Endothelial cell of umbilical vein (primary cell): ENCODE data around the gene GRK4. TPM values are rescaled to one million over a fixed set of nuclear protein-coding genes. Genes with fewer than 3 reads are reported as not detected.

Source experiments
- BruUV-seq: library from RNA; stranded (reverse); fragments of 400-500 nt; replicated peaks from 2 replicates; lab custom pipeline; 2021; lab: Mats Ljungman, UMichigan
- CTCF ChIA-PET: fragments of 300-600, 350-600 bp; sonication (Branson Sonifier 250); formaldehyde crosslinking; loops from one replicate; lab custom pipeline; 2021; ENCODE audit warnings: antibody characterized with exemption, inconsistent platforms; lab: Charles Lee
- POLR2A ChIA-PET: fragments of 300-600, 350-600 bp; sonication (Branson Sonifier 250); formaldehyde crosslinking; loops from one replicate; lab custom pipeline; 2021; ENCODE audit warnings: antibody characterized with exemption, inconsistent platforms; lab: Charles Lee
- DNase-seq: peaks from one replicate; pipeline ENCODE4 v3.0.0-alpha.2; 2011; ENCODE audit warnings: low read depth, low spot score
- FAIRE-seq: peaks from 2 replicates; lab custom pipeline; 2011; peaks lifted over from hg19 to GRCh38; lab: Jason Lieb, UNC
- H2AFZ ChIP-seq: 2 replicates; pipeline ENCODE4 v1.6.0; 2012; ENCODE audit warnings: low read depth, low read length, control low read depth, inconsistent platforms
- H3K27ac ChIP-seq: 2 replicates; pipeline ENCODE4 v1.5.1; 2011; ENCODE audit warnings: low read depth, mild to moderate bottlenecking, control low read depth, low read length, moderate library complexity; ENCODE audit not compliant: insufficient read depth
- H3K27me3 ChIP-seq, 2 experiments: 2 replicates each; pipeline versions ENCODE4 v1.6.0 to v1.6.1; 2011; ENCODE audit warnings: low read length in 2 of 2, mixed read lengths in 1 of 2; ENCODE audit not compliant: control insufficient read depth in 2 of 2, insufficient read depth in 2 of 2
- H3K36me3 ChIP-seq, 2 experiments: 2 replicates in 1 of 2; 3 replicates in 1 of 2; pipeline ENCODE4 v1.5.1; 2011; ENCODE audit warnings: low read length in 2 of 2, mild to moderate bottlenecking in 1 of 2, moderate library complexity in 1 of 2; ENCODE audit not compliant: control insufficient read depth in 2 of 2, insufficient read depth in 2 of 2; ENCODE audit errors: extremely low read depth in 1 of 2
- H3K4me1 ChIP-seq: 3 replicates; pipeline ENCODE4 v1.5.1; 2011; ENCODE audit warnings: mild to moderate bottlenecking, low read length; ENCODE audit not compliant: control insufficient read depth, insufficient read depth; ENCODE audit errors: extremely low read depth
- H3K4me2 ChIP-seq: 2 replicates; pipeline ENCODE4 v1.6.1; 2011; ENCODE audit warnings: low read length, control low read depth, mixed read lengths; ENCODE audit not compliant: insufficient read depth
- H3K4me3 ChIP-seq, 3 experiments: fragments of 200-600 bp in 1 of 3; sonication (generic), shearing (Covaris generic) in 1 of 3; replicated peaks in 1 of 3; 2 replicates each; pipeline ENCODE4 v1.5.1; 2011 to 2016; ENCODE audit warnings: control low read depth in 3 of 3, low read length in 3 of 3, mild to moderate bottlenecking in 2 of 3, inconsistent platforms in 1 of 3, low read depth in 1 of 3, moderate library complexity in 1 of 3; ENCODE audit not compliant: insufficient read depth in 1 of 3
- H3K79me2 ChIP-seq: 2 replicates; pipeline ENCODE4 v1.6.0; 2012; ENCODE audit warnings: low read length, inconsistent platforms; ENCODE audit not compliant: control insufficient read depth, insufficient read depth
- H3K9ac ChIP-seq: replicated peaks from 2 replicates; pipeline ENCODE3; 2011; ENCODE audit warnings: low read length, control low read depth; ENCODE audit not compliant: insufficient read depth; ENCODE audit errors: extremely low read depth
- H3K9me1 ChIP-seq: replicated peaks from 3 replicates; pipeline ENCODE4 v1.6.0; 2011; ENCODE audit warnings: mild to moderate bottlenecking, low read length; ENCODE audit not compliant: control insufficient read depth, insufficient read depth; ENCODE audit errors: extremely low read depth
- H3K9me3 ChIP-seq: replicated peaks from 2 replicates; pipeline ENCODE4 v1.5.1; 2012; ENCODE audit warnings: low read length, inconsistent platforms; ENCODE audit not compliant: control insufficient read depth, insufficient read depth
- H4K20me1 ChIP-seq: replicated peaks from 2 replicates; pipeline ENCODE3; 2011; ENCODE audit warnings: mild to moderate bottlenecking, low read length; ENCODE audit not compliant: control insufficient read depth, insufficient read depth; ENCODE audit errors: extremely low read depth
- EZH2 ChIP-seq: IDR thresholded peaks from 2 replicates; pipeline ENCODE4 v1.6.1; 2012; ENCODE audit warnings: borderline replicate concordance, low read depth, mild to moderate bottlenecking, moderate library complexity, low read length, inconsistent platforms; ENCODE audit not compliant: severe bottlenecking
- FOS ChIP-seq: IDR thresholded peaks from 2 replicates; pipeline ENCODE4 v1.6.1; 2011; ENCODE audit warnings: mild to moderate bottlenecking, low read length, moderate library complexity, borderline replicate concordance; ENCODE audit not compliant: insufficient read depth
- GATA2 ChIP-seq: IDR thresholded peaks from 2 replicates; pipeline ENCODE4 v1.7.0; 2011; ENCODE audit warnings: low read depth, mild to moderate bottlenecking, moderate library complexity, mixed read lengths, low read length; ENCODE audit not compliant: insufficient read length, insufficient read depth
- JUN ChIP-seq: IDR thresholded peaks from 2 replicates; pipeline ENCODE4 v1.6.1; 2011; ENCODE audit warnings: borderline replicate concordance, low read depth; ENCODE audit not compliant: insufficient read length, insufficient read depth
- MYC ChIP-seq: IDR thresholded peaks from one replicate; pipeline ENCODE4 v1.6.1; 2011; ENCODE audit warnings: mild to moderate bottlenecking, low read depth, low read length
- POLR2A ChIP-seq: IDR thresholded peaks from 2 replicates; pipeline ENCODE4 v1.6.1; 2012; ENCODE audit warnings: low read depth, mild to moderate bottlenecking, control low read depth, low read length
- POLR2AphosphoS5 ChIP-seq: IDR thresholded peaks from 2 replicates; pipeline ENCODE4 v1.6.1; 2012; ENCODE audit warnings: low read depth, mild to moderate bottlenecking, control low read depth, low read length, moderate library complexity; ENCODE audit not compliant: insufficient read depth
- dilution Hi-C: fragments of 300-500 bp; cut with MboI; formaldehyde crosslinking; loops from one replicate; pipeline ENCODE4 v1.15.0; 2019; ENCODE audit warnings: low sequenced_read_pairs; ENCODE audit not compliant: extremely low pct_ligation_motif_present
- intact Hi-C: fragments of 100-400 bp; cut with micrococcal nuclease; formaldehyde crosslinking; loops from one replicate; pipeline ENCODE4 v1.10.0; 2022
- polyA plus RNA-seq, 4 experiments: library from polyadenylated mRNA; depleted of rRNA in 3 of 4; stranded (reverse) in 3 of 4; unstranded in 1 of 4; fragments of >200 nt; gene quantifications; 2 replicates each; pipeline versions ENCODE4 v1.2.1 to v1.2.3, GENCODE V29; 2011 to 2012; ENCODE audit warnings: missing spikeins in 1 of 4
- total RNA-seq: library from RNA; stranded (reverse); gene quantifications from 2 replicates; pipeline ENCODE4 v1.2.3, GENCODE V29; 2021
- TF ChIP-seq, protein P1 (sequence below), 2 donors: IDR thresholded peaks; 1 replicate in 1 of 2; 2 replicates in 1 of 2; pipeline ENCODE4 v1.5.1; 2011; ENCODE audit warnings: low read length in 2 of 2, mild to moderate bottlenecking in 2 of 2, moderate library complexity in 2 of 2, control low read depth in 1 of 2, inconsistent platforms in 1 of 2, low read depth in 1 of 2; ENCODE audit not compliant: insufficient read depth in 1 of 2; ENCODE audit errors: extremely low read depth in 1 of 2
- TF ChIP-seq, protein P2 (sequence below): IDR thresholded peaks from 2 replicates; pipeline ENCODE4 v1.6.1; 2011; ENCODE audit not compliant: insufficient read depth, insufficient read length

GRK4 gene
- total and polyA plus RNA-seq, 2 donors (not counting 3 experiments of a cell fraction or from before 2014, with no cell fraction given), result 3.1 to 6.3 TPM

DNA sequence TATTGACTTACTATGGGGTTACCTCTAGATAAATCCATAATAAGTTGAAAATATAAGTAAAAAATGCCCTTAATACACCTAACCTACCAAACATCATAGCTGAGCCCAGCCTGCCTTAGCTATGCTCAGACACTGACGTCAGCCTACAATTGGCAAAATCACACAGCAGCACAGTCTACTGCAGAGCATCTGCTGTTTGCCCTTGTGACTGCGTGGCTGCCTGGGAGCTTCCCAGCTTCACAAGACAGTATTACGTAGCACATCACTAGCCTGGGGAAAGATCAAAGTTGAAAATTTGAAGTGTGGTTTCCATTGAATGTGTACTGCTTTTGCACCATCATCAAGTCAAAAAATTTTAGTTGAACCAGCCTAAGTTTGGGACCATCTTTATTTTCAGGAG lies 102.2 kb downstream of the GRK4 start:
- no peaks in the 10 kb centered on the region for H3K79me2 ChIP-seq
- BruUV-seq, result no TSS peak
- no peaks in the 10 kb centered on the region for H3K9me3 ChIP-seq
- H2AFZ ChIP-seq, result no peak overlapping the region
- dilution Hi-C loops (no loop called here), intact Hi-C loops (no loop called here)
- H3K9ac ChIP-seq, result no peak overlapping the region
- DNase-seq (no peak), FAIRE-seq (no peak)
- H3K4me3 ChIP-seq, result no peak overlapping the region
- H3K36me3 ChIP-seq, result no peaks in the 10 kb centered on the region
- peaks cover 0 to 2% of the 10 kb centered on the region in 2 experiments for H3K27me3 ChIP-seq
- no peaks in the 10 kb centered on the region for H3K4me1 ChIP-seq
- no peak overlapping the region for H3K27ac ChIP-seq
- no peaks in the 10 kb centered on the region for H3K9me1 ChIP-seq
- ChIA-PET POLR2A (no interaction called here), CTCF (no interaction called here)
- no peaks in the 10 kb centered on the region for H4K20me1 ChIP-seq
- no peak overlapping the region for H3K4me2 ChIP-seq
- TF ChIP-seq, protein P1, sequence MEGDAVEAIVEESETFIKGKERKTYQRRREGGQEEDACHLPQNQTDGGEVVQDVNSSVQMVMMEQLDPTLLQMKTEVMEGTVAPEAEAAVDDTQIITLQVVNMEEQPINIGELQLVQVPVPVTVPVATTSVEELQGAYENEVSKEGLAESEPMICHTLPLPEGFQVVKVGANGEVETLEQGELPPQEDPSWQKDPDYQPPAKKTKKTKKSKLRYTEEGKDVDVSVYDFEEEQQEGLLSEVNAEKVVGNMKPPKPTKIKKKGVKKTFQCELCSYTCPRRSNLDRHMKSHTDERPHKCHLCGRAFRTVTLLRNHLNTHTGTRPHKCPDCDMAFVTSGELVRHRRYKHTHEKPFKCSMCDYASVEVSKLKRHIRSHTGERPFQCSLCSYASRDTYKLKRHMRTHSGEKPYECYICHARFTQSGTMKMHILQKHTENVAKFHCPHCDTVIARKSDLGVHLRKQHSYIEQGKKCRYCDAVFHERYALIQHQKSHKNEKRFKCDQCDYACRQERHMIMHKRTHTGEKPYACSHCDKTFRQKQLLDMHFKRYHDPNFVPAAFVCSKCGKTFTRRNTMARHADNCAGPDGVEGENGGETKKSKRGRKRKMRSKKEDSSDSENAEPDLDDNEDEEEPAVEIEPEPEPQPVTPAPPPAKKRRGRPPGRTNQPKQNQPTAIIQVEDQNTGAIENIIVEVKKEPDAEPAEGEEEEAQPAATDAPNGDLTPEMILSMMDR (IDR thresholded peaks at IDR 0.05; ENCODE audit: extremely low read depth in 1 of 2, insufficient read depth in 1 of 2, low read depth in 1 of 2, low read length in 2 of 2), result no peak
- TF ChIP-seq JUN (no peak), FOS (no peak), MYC (no peak), POLR2A (no peak), GATA2 (no peak), POLR2AphosphoS5 (no peak), EZH2 (no peak)
- TF ChIP-seq, protein P2, sequence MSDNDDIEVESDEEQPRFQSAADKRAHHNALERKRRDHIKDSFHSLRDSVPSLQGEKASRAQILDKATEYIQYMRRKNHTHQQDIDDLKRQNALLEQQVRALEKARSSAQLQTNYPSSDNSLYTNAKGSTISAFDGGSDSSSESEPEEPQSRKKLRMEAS, result no peak
